HG03354 (cell line): ENCODE results near the gene ZBTB25.
"Not testable (repeated sequence)": the region's sequence is repeated elsewhere in the genome, so short reads cannot be mapped to it uniquely, and the experiment has no call there.

Experiments
- ATAC-seq: cut with Tn5 transposase; IDR thresholded peaks from one replicate; pipeline ENCODE4 v1.9.1; 2021; ENCODE audit warnings: mild to moderate bottlenecking; ENCODE audit not compliant: unreplicated experiment, poor library complexity, severe bottlenecking

The ZBTB25 gene

DNA sequence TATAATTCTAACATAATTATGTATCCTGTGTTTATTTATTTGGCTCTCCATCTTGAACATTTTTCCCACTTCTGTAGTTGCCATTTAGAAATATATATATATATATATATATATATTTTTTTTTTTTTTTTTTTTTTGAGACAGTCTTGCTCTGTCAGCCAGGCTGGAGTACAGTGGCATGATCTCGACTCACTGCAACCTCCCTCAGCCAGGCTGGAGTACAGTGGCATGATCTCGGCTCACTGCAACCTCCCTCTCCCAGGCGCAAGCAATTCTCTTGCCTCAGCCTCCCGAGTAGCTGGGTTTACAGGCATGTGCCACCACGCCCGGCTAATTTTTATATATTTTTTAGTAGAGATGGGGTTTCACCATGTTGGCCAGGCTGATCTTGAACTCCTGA lies 14.0 kb upstream of the ZBTB25 start:
- ATAC-seq = not testable (repeated sequence)

DNA sequence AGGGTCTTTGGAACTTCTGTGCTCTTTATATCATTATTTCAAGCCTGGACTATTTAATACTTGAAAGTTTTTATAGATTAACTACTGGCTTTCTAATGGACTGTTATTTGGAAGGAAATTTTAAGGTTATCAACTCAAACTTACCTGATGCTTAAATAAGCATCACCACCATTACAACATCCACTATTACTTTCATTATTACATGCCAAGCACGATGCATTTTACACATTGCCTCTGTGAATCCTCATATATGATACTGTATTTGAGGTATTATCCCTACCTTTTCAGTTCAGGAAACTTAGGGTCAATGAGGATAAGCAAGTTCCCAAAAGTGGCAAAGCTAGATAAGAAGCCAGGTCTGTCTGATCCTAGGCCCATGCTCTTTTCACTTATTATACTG lies 13.3 kb upstream of the ZBTB25 start:
- no peak for ATAC-seq

DNA sequence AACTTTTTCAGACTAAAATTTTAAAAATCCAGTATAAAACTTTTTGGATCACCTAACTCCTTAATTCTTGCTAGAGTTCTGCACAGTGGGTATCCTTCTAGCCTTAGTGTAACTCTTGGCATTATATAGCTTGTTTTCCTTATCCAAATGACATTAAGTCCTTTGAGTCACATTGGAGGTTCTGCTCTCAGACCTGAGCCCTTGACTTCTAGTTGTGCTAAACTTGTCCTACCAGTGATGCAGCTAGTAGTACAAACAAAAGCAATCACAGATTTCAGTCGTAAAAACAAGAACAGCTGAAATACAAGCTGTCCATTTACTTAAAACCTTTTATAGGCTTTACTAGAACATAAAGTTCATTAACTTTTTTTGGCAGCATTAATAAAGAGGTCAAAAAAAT lies 11.4 kb upstream of the ZBTB25 start:
- ATAC-seq = no peak

DNA sequence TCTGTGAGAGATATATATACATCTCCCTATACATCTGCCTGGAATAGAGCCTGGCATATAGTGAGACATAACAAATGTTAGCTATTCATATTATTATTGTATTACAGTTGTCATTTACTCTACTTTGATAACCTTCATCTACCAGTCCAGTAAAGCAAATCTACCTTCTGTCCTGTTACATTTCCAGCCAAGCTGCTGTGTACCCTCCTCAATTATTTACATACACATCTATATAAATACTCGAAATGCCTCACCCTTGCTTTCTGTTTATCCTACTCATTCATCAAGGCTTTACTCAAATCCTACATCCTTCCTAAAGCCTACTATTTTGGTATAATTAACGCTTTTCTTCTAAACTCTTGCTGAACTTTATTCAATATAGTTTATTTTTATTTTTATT lies 9.6 kb upstream of the ZBTB25 start:
- no peak for ATAC-seq

DNA sequence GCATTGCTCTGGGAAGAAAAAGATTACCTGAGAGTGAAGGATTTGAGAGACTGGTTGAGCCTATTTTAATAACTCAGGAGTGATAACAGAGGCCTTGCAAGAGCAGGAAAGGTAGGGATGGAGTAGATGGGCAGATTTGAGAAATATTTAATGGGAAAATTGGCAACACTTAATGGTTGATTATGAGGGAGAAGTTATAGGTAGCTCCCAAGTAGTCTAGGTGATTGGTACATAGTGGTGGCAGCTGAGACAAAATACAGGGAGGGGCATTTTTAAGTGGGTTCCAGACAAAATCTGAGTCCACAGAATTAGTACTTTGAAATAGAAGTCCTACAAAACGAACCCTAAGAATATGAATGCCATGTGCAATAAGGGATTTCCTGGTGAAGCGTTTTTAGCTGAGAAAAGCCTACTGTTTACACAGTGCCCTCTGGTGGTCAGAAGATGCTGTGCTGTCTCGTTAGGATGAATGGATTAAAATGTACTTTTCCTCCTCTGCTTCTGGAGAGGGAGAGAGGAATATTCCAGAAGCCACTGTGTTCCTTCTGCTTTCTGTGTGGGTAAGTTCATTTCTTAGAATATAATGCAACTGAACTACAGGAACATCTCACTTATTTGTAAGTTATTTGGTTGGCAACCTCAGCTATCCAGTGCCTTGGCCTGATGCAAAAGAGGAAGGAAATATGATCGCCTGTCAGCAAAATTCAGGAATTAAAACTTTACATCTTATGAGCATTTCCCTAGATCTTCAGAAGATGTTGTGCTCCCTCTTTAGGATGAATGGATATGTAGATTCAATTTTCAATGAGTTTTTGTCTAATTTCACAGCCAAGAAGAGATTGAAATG lies 7.4 kb upstream of the ZBTB25 start:
- ATAC-seq = peak; percentile 38

DNA sequence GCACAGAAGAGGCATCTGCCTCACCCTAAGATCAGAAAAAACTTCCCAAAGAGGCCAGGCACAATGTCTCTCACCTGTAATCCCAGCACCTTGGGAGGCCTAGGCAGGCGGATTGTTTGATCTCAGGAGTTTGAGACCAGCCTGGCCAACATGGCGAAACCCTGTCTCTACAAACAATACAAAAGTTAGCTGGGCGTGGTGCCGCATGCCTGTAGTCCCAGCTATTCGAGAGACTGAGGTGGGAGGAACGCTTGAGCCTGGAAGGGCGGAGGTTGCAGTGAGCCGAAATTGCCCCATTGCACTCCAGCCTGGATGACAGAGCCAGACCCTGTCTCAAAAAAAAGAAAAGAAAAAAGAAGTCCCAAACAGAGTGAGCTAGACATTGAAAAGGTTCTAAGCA lies 5.4 kb upstream of the ZBTB25 start:
- ATAC-seq = no peak

DNA sequence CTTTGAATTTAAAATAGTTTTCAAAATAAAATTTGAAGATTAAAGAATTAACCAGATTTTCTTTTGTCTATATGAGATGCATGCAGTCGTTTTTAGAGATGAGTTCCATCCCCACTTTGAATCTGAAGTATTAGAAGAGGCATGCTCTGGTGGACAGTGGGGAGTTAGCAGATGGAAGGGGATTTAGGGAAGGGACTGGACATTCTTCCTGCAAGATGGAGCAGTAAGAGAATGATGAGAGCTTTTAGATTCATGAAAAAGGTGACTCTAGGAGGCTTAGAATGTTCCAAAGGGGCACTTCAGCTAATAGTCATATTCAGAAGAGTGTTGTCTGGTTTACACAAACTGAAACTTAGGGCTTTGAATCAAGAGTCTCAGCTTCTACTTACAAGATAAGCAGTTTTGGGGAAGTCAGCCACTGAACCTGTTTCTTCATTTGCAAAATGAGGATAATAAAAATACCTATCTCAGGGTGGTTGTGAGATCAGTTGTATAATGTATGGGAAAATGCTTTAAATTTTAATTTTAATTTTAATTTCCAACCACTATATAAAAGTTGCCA lies 4.7 kb upstream of the ZBTB25 start:
- ATAC-seq = no peak

DNA sequence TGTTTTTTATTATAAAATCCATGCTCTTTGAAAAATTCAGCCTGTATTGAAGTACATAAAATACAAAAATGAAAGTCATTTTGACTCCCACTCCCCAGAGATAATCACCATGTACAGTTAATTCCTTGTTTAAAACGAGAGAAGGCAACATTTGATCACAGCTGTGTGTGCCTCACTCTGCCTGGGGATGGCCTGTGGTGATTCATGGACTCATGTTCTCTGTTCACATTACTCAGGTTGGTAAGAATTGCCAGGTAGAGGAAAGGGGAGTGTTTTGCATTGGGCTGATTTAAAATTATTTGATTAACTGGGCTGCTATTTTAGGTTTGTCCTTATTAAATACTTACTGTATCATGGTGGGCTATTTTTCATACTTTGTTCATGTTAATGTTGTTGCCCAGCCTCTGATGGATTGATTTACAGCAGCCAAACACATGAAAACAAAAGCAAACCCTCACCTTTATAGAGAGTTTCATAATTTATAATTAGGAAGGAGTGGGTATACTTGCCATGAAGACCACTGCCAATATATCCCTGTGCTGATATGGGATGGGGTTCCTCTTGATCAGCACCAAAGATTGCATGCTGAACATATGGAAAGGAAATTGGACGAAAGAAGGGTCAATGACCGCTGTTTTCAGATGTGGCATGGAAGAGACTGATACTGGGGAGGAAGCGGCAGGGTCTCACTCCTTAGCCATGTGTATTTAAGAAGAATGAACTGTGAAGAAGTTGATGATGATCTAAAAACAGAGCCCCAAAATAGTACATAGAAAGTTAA lies 3.9 kb upstream of the ZBTB25 start:
- no peak for ATAC-seq

DNA sequence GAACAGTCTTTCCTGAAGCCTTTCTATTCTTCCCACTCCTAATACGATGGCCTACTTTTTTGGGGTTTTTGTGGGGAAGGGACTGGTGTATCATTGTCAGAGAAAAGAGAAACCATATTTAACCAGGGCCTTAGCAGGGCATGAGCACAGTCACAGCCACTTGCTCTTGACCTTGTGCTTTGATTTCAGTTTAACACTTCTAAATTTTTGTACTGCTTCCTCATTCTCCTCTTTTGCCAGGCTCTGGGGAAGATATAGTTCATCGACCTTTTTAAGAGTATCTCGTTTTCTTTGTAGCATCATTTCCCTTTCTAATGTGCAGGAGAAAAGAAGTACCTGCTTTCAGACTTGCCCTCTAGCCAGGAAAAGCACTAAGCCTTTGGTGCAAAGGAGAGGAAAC lies 3.1 kb upstream of the ZBTB25 start:
- ATAC-seq = no peak

DNA sequence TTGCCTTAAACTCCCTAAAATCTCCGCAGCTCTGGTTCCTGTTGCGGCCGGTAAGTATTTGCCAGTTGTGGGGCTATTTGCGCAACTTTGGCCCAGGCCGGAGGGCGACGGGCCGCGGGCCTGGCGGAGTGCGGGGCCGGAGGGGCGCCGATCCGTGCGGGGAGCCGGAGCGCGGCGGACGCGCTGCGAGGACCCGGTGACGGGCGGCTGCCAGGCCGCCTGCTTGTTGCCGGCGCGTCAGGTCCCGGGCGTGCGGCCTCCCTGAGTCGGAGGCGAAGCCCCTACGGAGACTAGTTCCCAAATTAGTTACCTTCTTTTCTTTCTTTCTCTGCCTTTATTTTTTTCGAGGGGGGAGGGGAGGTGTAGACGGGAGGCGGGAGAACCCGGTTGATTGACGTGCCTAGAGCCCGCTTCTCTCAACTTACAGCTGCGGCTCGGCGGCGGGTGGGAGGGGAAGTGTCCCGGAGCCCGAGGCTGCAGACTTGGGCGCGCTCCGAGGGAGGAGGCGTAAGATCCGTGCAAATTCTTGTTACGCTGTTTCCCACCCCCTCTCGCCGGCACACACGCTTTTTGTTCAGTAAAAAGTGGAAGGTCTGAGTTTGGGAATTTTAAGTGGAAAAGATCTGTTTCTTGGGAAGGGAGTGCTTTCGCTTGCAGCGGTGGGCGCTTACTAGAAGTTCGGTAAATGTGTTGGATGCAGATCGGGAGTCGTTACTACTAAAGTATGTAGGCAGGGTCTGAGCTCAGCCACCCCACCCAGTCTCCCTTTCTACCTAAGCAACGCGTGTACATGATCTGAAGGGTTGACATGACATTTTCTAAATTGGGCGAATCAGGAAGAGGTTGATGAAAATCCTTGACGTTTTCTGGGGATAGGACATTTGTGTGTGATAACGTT lies 1.5 kb upstream of the ZBTB25 start:
- peak; percentile 30 for ATAC-seq

DNA sequence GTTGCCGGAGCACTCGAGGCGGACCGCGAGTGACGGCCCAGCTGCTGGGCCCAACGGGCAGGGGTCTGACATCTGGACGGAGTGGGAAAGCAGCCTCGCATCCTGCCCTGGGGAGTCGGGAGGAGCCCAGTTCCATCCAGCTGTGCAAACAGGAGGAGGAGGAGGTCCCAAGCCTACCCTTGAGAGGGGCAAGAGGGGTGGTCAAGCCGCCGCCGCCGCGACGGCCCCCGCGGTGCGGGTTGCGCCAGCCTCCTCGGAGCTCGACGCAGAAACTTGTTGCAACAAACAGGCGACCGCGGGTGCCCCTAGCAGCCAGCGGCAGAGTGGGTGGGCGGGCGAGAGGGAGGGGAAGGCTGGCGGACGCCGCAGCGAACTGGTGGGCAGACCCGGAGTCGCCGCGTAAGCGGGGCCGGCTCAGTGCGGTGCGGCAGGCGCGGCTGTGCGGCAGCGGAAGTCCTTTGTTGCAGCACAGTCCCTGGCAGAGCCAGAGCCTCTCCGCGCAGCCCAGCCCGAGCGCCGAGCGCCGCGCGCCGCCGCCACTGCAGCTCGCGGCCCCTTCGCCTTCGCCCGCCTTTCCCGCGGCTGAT lies 765 bp upstream of the ZBTB25 start, which contains the start of gene ZBTB1:
Gene ZBTB1 (plus strand): TSS at position 461 of the 587 bp plus-strand sequence. CDS start 16,735 bp downstream, outside the sequence.
- peak; percentile 37 for ATAC-seq

DNA sequence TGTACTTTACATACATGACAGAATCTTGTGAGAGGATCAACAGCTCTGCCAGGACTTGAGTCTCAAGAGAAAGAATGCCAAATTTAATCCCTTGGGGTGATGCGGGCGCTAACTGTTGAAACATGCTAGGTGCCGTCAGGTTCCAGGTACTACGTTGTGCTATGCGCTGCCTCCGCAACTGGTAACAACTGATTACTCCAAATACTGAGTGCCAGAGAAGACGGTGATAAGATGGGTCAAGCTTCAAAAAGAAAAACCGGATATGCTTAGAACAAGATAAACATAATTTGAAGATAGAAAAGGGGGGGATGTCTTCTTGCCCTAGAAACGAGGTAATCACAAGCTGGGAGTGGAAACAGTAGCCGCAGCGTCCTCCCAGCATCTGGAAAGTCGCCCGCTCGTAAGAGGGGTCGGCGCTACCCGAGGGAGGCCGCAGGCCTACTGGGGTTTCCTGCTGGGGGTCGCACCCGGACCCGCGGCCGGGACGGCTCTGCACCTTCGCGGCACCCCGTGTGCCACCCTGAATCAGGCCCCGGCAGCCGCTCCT lies 678 bp downstream of the ZBTB25 start:
- no peak for ATAC-seq

DNA sequence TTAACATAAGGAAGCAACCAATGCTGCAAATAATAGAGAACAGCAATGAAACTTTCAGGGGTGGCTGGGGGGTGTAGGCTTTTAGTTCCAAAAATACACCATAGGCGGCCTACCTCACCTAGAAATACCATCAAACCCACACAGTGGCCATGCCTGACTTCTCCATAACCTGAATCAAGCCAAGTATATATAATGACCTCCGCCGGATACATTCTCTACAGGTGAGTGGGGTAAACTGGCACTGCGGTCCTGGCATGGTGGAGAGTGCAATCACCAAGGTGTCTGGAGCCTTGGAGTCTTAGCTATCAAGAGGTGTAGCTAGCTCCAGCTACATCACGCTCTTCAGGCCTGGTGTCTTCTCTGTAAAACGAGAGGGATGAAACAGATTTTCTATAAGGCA lies 1.2 kb downstream of the ZBTB25 start:
- ATAC-seq = no peak

DNA sequence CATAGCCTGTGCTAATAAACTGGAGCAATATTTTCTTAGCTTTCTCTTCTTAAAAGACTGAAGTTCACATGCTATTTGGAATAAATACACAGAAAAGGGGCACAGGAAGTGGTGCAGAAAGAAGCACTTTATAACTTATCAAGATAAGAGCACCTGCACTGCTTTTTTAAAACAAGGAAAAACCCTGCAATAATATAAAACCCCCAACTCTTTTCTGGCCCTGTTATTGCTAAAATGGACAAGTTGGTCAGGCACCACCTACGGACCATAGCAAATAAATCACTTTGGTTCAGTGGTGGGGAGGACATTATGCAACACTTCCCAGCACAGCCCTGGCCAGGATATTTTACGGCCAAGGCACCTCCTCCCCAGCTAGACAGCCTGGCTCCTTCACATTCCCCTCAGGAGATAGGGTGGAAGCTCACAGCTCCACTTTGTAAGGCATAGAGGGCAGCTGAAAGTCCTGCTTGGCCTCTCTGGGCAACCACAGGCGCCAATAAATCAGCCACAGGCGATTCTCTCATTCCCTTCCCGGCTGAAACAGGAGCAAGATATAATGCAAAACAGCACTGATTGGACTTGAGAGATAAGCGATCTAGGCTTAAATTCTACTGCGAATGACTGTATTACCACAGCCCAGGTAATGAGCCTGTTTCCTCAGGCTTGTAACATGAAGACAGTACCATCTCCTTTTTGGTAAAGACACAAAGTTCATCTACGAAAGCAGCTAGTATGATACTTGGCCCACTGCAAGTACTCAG lies 2.0 kb downstream of the ZBTB25 start:
- ATAC-seq = no peak

DNA sequence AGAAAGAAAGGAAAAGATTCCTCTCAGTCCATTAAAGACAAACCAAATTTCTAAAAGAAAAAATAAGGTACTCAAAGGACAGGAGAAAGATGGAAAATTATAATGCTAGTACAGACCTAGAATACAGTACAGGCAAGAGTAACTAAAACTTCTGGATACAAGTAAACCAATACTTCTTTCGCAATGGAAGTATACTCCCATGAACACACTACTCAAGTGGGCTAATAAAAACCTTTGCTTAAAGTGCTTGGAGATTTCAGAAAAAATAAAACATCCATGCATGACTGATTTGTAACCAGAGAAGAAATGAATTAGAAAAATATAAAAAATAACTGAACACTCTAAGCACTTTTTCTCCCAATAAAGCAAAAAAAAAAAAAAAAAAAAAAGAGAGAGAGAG lies 3.5 kb downstream of the ZBTB25 start:
- no peak for ATAC-seq

DNA sequence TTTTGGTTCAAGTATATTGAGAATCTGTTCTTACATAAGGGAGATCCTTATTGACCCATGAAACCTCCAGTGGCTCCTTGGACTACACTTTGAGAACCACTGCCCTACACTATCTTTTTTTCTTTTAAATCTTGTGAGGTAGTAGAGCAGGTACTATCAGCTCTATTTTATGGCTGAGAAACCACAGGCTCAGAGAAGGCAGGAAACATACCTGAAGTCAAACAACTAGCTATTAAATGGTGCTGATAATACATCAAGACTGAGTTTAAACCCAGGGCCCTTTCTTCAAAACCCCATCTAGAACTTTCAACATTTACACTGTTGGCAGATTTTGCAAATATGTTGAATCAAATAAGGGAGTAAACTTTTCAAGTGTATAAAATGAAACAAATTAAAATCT lies 6.9 kb downstream of the ZBTB25 start:
- no peak for ATAC-seq

DNA sequence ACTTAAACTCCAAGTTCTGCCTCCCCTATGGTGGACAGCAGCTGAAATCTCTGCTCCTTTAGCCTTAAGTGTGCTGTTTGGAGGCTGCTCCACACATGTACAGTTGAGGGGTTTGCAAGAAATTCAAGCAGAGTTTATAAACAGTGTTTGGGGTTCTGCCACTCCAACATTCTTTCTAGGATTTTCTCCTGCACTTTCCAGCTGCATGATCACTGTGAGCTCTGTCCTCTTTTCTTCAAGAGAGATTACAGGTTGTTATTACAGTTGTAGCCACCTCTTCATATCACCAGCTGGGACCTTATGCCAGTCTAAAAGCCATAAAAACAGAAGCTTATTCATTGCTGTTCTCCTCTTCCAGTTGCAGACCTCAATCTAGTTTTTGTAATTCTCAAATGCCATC lies 8.4 kb downstream of the ZBTB25 start:
- ATAC-seq = no peak

DNA sequence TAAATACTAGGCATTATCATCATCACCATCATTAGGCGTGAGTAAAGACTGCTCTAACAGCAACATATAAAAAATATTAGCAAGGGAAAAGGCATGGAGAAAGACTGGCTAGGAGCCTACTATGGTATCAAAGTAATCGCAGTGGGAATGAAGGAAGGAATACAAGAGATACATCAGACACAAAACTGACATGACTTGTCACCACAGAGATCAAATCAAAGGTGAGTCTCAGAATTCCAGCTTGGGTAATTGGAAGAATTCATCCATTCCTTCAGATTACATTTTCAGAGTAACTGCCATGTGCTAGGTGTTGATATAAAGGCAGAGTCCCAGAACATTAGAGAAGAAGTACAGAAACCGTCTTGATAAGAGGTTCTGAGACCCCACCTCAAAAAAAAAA lies 10.2 kb downstream of the ZBTB25 start:
- no peak for ATAC-seq
